HepG2 (cell line): ENCODE data around the gene CCNL1. TPM values are rescaled to one million over a fixed set of nuclear protein-coding genes. Genes with fewer than 3 reads are reported as not detected.

Experiments used
- ATAC-seq: fragments of 200-7000 bp; cut with Tn5 transposase; 3 replicates; pipeline ENCODE4 v1.9.1; 2020; ENCODE audit warnings: mild to moderate bottlenecking, moderate library complexity
- BruUV-seq: library from RNA; stranded (reverse); fragments of 400-500 nt; replicated peaks from 2 replicates; lab custom pipeline; 2021; lab: Mats Ljungman, UMichigan
- CTCF ChIA-PET: fragments of 300-600 bp; formaldehyde crosslinking; extraction: SDS; loops from one replicate; lab custom pipeline; 2021; ENCODE audit warnings: low total read pairs, inconsistent platforms, low intra/inter-chr PET ratio; lab: Yijun Ruan, JAX
- POLR2A ChIA-PET: fragments of 350-600 bp; sonication (Branson Sonifier 250); formaldehyde crosslinking; loops from one replicate; lab custom pipeline; 2020; ENCODE audit warnings: antibody characterized with exemption, inconsistent platforms; lab: Yijun Ruan, JAX
- DNase-seq: peaks from one replicate; pipeline ENCODE4 v3.0.0-alpha.2; 2015; ENCODE audit warnings: low spot score
- FAIRE-seq: peaks from 3 replicates; lab custom pipeline; 2011; peaks lifted over from hg19 to GRCh38; lab: Jason Lieb, UNC
- H2AFZ ChIP-seq: one replicate; pipeline ENCODE4 v1.6.1; 2011; ENCODE audit warnings: low read length, inconsistent platforms
- H3K27ac ChIP-seq: fragments of 300-600 bp; 3 replicates; pipeline ENCODE4 v1.8.0; 2011; ENCODE audit warnings: mixed run types, mild to moderate bottlenecking, mixed read lengths, low read length, inconsistent platforms; ENCODE audit not compliant: insufficient read depth; ENCODE audit errors: extremely low read length
- H3K27me3 ChIP-seq, 2 experiments: fragments of 200-600 bp in 1 of 2; 2 replicates in 1 of 2; 3 replicates in 1 of 2; pipeline versions ENCODE4 v1.6.0 to v1.8.0; 2011; ENCODE audit warnings: low read length in 2 of 2, mild to moderate bottlenecking in 2 of 2, moderate library complexity in 2 of 2, inconsistent platforms in 1 of 2; ENCODE audit not compliant: insufficient read depth in 2 of 2, control insufficient read depth in 1 of 2
- H3K36me3 ChIP-seq, 2 experiments: fragments of 200-600 bp in 1 of 2; replicated peaks in 1 of 2; 2 replicates in 1 of 2; 3 replicates in 1 of 2; pipeline versions ENCODE4 v1.5.1 to v1.8.0; 2011; ENCODE audit warnings: low read length in 2 of 2, inconsistent platforms in 1 of 2; ENCODE audit not compliant: insufficient read depth in 2 of 2, control insufficient read depth in 1 of 2
- H3K4me1 ChIP-seq: 2 replicates; pipeline ENCODE4 v1.5.1; 2012; ENCODE audit warnings: low read length, inconsistent platforms; ENCODE audit not compliant: insufficient read depth
- H3K4me2 ChIP-seq: 2 replicates; pipeline ENCODE4 v1.6.0; 2011; ENCODE audit warnings: low read depth, low read length, inconsistent platforms
- H3K4me3 ChIP-seq, 3 experiments: fragments of 200-600 bp in 1 of 3; sonication (generic), shearing (Covaris generic) in 1 of 3; replicated peaks in 1 of 3; 2 replicates each; pipeline ENCODE4 v1.5.1; 2011 to 2016; ENCODE audit warnings: low read length in 3 of 3, inconsistent platforms in 2 of 3, low read depth in 2 of 3, mild to moderate bottlenecking in 2 of 3, control low read depth in 1 of 3, mixed read lengths in 1 of 3; ENCODE audit not compliant: insufficient read depth in 1 of 3
- H3K79me2 ChIP-seq: one replicate; pipeline ENCODE4 v1.6.1; 2011; ENCODE audit warnings: low read length, inconsistent platforms; ENCODE audit not compliant: insufficient read depth
- H3K9ac ChIP-seq: 2 replicates; pipeline ENCODE4 v1.6.0; 2011; ENCODE audit warnings: mild to moderate bottlenecking, low read depth, low read length, inconsistent platforms; ENCODE audit not compliant: insufficient read depth
- H3K9me3 ChIP-seq: 2 replicates; pipeline ENCODE4 v1.5.1; 2012; ENCODE audit warnings: mild to moderate bottlenecking, low read length
- H4K20me1 ChIP-seq: 2 replicates; pipeline ENCODE4 v1.6.0; 2011; ENCODE audit warnings: inconsistent platforms, mild to moderate bottlenecking, low read length, moderate library complexity; ENCODE audit not compliant: insufficient read depth
- CBX2 ChIP-seq, 2 experiments: fragments of 200-600 bp in 1 of 2; sonication (generic); formaldehyde crosslinking in 1 of 2; IDR thresholded peaks; 2 replicates each; pipeline versions ENCODE4 v1.7.0 to v1.8.1; 2018 to 2022; ENCODE audit warnings: low read depth in 2 of 2, low read length in 1 of 2, mild to moderate bottlenecking in 1 of 2, missing genetic modification reagents in 1 of 2
- DNMT1 ChIP-seq: sonication (generic); formaldehyde crosslinking; IDR thresholded peaks from 2 replicates; pipeline ENCODE4 v1.5.1; 2020; ENCODE audit warnings: mild to moderate bottlenecking, missing genetic modification reagents
- HMG20A ChIP-seq: IDR thresholded peaks from 2 replicates; pipeline ENCODE4 v1.6.1; 2016; ENCODE audit warnings: borderline replicate concordance
- KDM1A ChIP-seq: IDR thresholded peaks from 2 replicates; pipeline ENCODE4 v1.6.1; 2016; ENCODE audit warnings: missing compliant biosample characterization
- MEIS2 ChIP-seq: sonication (generic); formaldehyde crosslinking; IDR thresholded peaks from 2 replicates; pipeline ENCODE4 v1.9.0; 2021; ENCODE audit warnings: mild to moderate bottlenecking, missing genetic modification reagents
- PITX1 ChIP-seq: sonication (generic); formaldehyde crosslinking; IDR thresholded peaks from 2 replicates; pipeline ENCODE4 v1.5.1; 2020; ENCODE audit warnings: mild to moderate bottlenecking, missing genetic modification reagents
- PRDM4 ChIP-seq: sonication (generic); formaldehyde crosslinking; IDR thresholded peaks from 2 replicates; pipeline ENCODE4 v1.9.0; 2021; ENCODE audit warnings: missing genetic modification reagents, borderline replicate concordance
- RARG ChIP-seq: sonication (generic); formaldehyde crosslinking; IDR thresholded peaks from 2 replicates; pipeline ENCODE4 v1.4.0; 2020; ENCODE audit warnings: low read depth, mild to moderate bottlenecking, missing genetic modification reagents
- SETDB1 ChIP-seq: sonication (generic); formaldehyde crosslinking; IDR thresholded peaks from 2 replicates; pipeline ENCODE4 v1.5.1; 2020; ENCODE audit warnings: missing genetic modification reagents, mild to moderate bottlenecking, borderline replicate concordance
- XRCC5 ChIP-seq: fragments of 200-400 bp; formaldehyde crosslinking; optimal IDR thresholded peaks from 2 replicates; pipeline ENCODE3; 2017; ENCODE audit warnings: mild to moderate bottlenecking, low read length
- ZBTB7B ChIP-seq: sonication (generic); formaldehyde crosslinking; IDR thresholded peaks from 2 replicates; pipeline ENCODE4 v1.4.0; 2020; ENCODE audit warnings: missing genetic modification reagents
- ZMAT3 ChIP-seq: sonication (generic); formaldehyde crosslinking; conservative IDR thresholded peaks from 2 replicates; pipeline ENCODE4 v1.7.0; 2021; ENCODE audit warnings: missing genetic modification reagents
- ZNF121 ChIP-seq: sonication (generic); formaldehyde crosslinking; IDR thresholded peaks from 2 replicates; pipeline ENCODE4 v1.5.0; 2020; ENCODE audit warnings: mild to moderate bottlenecking, missing genetic modification reagents
- ZNF512B ChIP-seq: sonication (generic); formaldehyde crosslinking; IDR thresholded peaks from 2 replicates; pipeline ENCODE4 v1.5.1; 2020; ENCODE audit warnings: missing genetic modification reagents, mild to moderate bottlenecking, borderline replicate concordance
- WGBS: methylation state at CpG from one replicate; pipeline ENCODE4 v1.1.6; 2017; ENCODE audit warnings: low lambda C conversion rate; 5-methylcytosine and 5-hydroxymethylcytosine counted together
- in situ Hi-C: cut with HindIII; loops from 2 replicates; pipeline ENCODE4 v1.10.0; 2017; ENCODE audit warnings: low pct_unique_long_range_greater_than_20kb; ENCODE audit not compliant: extremely low pct_ligation_motif_present
- intact Hi-C: fragments of 100-400 bp; cut with micrococcal nuclease; formaldehyde crosslinking; loops from one replicate; pipeline ENCODE4 v1.10.0; 2022; ENCODE audit not compliant: unreplicated experiment
- polyA plus RNA-seq, 8 experiments: library from polyadenylated mRNA; depleted of rRNA in 3 of 8; stranded (reverse) in 7 of 8; unstranded in 1 of 8; fragments of >200 nt; fragmentation: Illumina TruSeq in 4 of 8; extraction: Trizol in 4 of 8; gene quantifications; 2 replicates each; pipeline versions ENCODE4 v1.2.1 to v1.2.3, GENCODE V29; 2011 to 2016; ENCODE audit warnings: low read depth in 4 of 8, missing spikeins in 1 of 8, mixed read lengths in 1 of 8; ENCODE audit not compliant: insufficient read depth in 1 of 8
- total RNA-seq, 5 experiments: library from RNA; depleted of rRNA; stranded (reverse); fragments of >200 nt; fragmentation: Illumina TruSeq; extraction: Trizol; gene quantifications; 2 replicates each; pipeline ENCODE4 v1.2.3, GENCODE V29; 2016; ENCODE audit warnings: low read depth in 1 of 5

Gene CCNL1
- total and polyA plus RNA-seq, 2 of the 13 experiments (the other 11 are each of a cell fraction or from before 2014, with no cell fraction given): 151 to 303 TPM

- ATAC-seq: no peak
- BruUV-seq: no TSS peak
- no peaks in the 10 kb centered on the region for H3K36me3 ChIP-seq
- 71% methylated on average over 3 of the region's 3 CpGs for WGBS
- in situ Hi-C loops (no loop called here), intact Hi-C loops (no loop called here)
- H3K4me1 ChIP-seq: peaks cover 62% of the 10 kb centered on the region
- H3K4me3 ChIP-seq: no peak overlapping the region
- ChIA-PET CTCF (no interaction called here), POLR2A (interaction anchor here (1.3 to 14.4 kb wide), 4 partner anchors 11 to 563 kb away, joined by 3 to 166 read pairs (median 18); partner anchors contain the start of gene SSR3)
- no peak overlapping the region for H3K4me2 ChIP-seq
- H3K79me2 ChIP-seq: no peaks in the 10 kb centered on the region
- no peak for FAIRE-seq
- no peak overlapping the region for H3K27ac ChIP-seq
- H4K20me1 ChIP-seq: no peaks in the 10 kb centered on the region
- H3K27me3 ChIP-seq: no peaks in the 10 kb centered on the region
- TF ChIP-seq KDM1A (CRISPR knock-in tag) (no peak), MEIS2 (CRISPR knock-in tag) (no peak), PITX1 (CRISPR knock-in tag) (no peak), ZMAT3 (CRISPR knock-in tag) (no peak), CBX2 (IDR thresholded peaks at IDR 0.05; ENCODE audit: low read depth, low read length) (no peak), CBX2 (CRISPR knock-in tag; IDR thresholded peaks at IDR 0.05; ENCODE audit: low read depth) (no peak), ZBTB7B (no peak), ZNF121 (CRISPR knock-in tag) (no peak), XRCC5 (no peak), HMG20A (CRISPR knock-in tag) (no peak), RARG (no peak), ZNF512B (CRISPR knock-in tag) (no peak), DNMT1 (CRISPR knock-in tag) (no peak), PRDM4 (no peak), SETDB1 (CRISPR knock-in tag) (no peak)
- H2AFZ ChIP-seq: no peak overlapping the region
- DNase-seq: no peak
- H3K9ac ChIP-seq: no peak overlapping the region
- no peaks in the 10 kb centered on the region for H3K9me3 ChIP-seq
Measured at GRCh38 chr3:157117206-157117605, 42.7 kb downstream of the CCNL1 start.
